NOMO-1 treated with dmso at 0.1 percent for 144 hours (cell line): ENCODE measurements around the gene UBAP1.
"Not testable (repeated sequence)": the region's sequence is repeated elsewhere in the genome, so short reads cannot be mapped to it uniquely, and the experiment has no call there.

Experiments
- DNase-seq: peaks from one replicate; lab custom pipeline; 2025; ENCODE audit not compliant: unreplicated experiment; lab: John Stamatoyannopoulos, UW

UBAP1 gene

DNA sequence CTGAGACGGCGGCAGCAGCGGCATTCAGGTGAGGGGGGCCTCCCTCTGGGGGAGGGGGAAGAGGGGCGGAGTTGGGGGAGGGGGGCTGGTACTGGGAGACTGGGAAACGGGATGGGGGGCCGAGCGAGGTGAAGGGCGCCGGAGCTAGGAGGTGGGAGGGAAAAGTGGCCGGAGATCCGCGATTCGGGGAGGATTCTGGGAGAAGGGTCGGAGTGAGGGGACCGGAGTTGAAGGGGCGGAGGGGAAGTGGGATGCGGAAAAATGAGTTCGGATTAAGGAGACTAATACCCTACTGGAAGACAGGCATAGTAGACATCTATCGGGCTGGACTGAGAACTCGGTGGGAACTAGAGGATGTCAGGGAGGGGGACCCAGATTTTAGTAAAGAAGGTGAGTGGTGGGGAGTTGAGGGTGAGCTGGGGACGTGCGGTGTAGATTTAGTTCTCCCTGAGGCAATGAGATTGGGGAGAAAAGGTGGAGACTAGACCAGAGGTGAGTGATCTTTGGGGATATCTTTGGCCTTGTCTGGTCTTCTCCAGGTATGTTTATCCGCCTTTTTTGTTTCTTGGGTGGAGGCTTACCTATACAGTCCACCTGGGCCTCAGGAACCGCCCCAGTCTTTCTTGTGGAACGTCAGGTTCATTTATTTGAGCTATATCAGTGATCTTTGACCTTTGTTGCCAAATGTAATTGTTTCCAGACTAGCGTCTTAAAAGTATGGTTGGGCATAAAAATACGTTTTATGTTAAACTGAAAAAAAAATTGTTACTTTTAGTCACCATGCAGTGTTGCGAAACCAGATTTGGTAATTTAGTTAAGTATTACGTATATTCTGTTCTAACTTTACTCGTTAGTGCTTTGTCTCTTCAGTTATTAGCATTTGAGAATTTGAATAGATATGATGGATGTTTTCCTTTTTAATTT is 632 bp downstream of the UBAP1 start:
- peak; percentile 41 for DNase-seq

DNA sequence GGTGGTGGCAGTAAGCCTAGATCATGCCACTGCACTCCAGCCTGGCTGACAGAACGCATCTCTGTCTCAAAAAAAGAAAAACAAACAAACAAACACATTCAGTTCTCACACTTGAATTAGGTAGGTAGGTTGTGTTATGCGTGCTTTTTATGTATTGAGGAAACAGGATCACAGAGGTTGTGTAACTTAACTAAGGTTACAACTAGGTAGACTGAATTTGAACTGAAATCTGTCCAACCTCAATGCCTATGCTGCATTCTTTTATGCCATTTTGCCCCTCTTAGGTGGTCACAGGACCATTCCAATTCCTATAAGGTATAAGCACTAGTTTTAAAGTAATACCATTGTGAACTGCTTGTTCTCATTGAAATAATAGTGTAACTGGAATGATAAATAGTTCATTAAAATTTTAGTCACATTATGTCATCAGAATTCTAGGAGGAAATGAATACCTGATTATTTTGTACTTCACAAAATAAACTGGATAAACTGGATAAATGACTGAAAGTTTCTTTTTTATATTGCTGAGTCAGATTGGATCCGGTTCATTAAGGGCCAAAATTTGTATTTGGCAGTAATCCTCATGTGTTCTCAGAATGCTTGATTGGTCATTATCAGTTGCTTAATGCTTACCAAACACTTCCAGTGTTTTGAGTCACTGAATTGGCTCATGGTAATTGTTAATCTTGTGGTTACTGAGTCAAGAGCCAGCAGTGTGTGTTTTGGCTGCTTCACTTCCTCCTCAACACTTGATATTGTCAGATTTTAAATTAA is 7.1 kb downstream of the UBAP1 start:
- peak; percentile 76 for DNase-seq

DNA sequence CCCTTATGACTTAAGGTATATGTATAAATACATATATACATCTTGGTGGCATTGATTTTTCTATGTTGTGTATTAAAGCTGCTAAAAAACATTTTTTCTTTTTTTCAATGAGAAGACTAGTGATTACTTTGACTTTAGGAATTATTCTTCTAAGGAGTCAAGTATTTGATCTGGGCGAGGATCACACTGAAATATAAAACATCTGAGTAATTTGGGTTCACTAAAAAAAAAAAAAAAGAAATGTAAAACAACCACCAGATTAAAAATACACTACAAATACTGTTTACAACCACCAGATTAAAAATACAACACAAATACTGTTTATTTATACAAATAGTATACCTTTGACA is 9.0 kb downstream of the UBAP1 start:
- no peak for DNase-seq

DNA sequence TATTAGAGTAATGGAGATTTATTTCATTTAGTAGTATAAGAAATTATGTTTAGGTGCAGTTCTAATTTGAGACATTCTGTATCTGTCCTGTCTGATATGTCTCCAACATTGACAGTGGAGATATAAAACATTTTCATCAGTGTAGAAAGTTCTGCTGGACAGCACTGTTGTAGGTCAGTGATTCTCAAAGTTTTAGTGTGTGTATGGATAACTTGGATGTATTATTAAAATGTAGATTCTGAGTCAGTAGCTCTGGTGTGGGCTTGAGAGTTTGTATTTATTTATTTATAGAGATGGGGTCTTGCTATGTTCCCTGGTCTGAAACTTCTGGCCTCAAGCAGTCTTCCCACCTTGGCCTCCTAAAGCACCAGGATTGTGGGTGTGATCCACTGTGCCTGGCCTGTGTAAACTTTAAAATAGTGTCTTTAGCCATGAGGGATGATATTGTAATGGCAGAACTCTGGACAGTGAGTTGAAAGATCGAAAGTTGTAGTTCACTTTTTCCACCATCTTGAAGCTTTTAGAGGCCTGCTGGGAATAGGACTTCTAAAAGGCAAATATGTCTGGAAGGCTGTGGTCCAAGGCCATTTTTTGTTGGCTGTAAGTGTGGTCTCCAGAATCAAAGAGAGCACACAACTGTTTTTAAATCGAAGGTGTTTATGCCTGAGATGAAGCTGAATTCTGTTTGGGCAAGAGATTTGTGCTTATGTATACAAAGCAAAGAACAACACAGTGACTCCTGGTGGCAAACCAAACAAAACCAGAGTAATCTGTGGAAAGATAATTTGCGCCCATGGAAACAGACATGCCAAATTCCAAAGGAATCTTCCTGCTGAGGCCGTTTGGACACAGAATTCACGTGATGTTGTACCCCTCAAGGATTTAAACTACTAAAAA is 12.4 kb downstream of the UBAP1 start:
- DNase-seq = no peak

DNA sequence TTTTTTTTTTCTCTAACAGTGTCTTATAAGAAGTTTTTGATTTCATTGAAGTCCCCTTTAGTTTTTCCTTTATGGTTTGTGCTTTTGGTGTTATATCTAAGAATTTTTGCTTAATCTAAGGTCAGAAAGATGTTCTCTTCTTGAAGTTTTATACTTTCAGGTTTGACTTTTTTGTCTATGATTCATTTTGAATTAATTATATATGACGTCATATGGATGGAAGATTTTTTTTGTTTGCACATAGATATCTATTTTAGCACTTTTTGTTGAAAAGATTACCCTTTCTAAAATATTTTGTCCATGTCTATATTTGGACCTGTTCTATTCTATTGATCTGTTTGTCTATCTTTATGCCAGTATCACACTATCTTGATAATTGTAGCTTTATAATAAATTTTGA is 16.3 kb downstream of the UBAP1 start:
- DNase-seq = no peak

DNA sequence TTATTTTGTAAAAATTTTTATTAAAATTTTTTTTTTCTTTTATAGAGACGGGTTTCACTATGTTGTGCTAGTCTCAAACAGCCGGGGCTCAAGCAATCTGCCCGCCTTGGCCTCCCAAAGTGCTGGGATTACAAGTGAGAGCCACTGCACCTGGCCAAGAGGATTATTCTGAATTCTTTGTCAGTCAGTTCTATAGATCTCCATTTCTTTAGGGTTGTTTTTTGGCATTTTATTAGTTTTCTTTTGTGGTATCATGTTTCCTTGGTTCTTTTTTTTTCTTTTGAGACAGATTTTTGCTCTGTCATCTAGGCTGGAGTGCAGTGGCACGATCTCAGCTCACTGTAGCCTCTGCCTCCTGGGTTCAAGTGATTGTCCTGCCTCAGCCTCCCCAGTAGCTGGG is 18.4 kb downstream of the UBAP1 start:
- DNase-seq = not testable (repeated sequence)

DNA sequence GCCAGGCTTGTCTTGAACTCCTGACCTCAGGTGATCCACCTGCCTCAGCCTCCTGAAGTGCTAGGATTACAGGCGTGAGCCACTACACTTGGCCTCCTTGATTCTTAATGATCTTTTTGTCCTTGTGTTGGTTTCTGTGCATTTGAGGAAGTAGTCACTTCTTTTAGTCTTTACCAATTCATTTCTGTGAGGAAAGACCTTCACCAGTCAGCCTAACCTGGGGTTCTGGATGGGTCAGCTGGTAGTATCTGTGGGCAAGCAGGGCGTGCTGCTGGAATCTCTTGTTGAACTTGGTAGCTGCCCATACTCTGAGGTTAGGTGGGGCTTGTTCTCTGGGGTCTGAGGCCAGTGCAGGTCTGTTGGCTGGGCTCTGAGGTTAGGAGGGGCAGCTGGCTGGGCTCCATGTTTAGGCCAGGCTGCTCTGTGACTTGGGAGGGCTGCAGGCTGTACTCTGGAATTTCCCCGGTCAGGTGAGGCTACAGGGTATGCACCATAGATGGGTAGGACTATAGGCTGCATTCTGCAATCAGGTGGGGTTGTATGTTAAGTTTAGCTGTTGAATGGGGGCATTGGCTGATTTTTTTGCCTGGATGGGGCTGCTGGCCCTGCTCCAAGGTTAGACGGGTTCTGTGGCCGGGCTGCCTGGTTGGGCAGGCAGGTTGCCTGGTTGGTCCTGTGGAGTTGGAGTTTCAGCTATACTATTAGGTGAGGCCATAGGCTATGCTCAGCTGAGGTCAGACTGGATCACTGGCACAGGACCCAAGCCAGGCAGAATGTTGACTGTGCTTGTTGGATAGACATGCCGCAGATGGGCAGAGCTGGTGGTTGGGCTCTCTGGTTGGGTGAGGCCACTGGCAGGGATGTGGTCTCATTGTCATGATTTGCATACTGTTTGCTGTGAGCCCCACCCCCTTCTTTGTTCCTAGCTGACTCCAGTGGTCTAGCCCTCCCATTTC is 19.2 kb downstream of the UBAP1 start:
- no peak for DNase-seq

DNA sequence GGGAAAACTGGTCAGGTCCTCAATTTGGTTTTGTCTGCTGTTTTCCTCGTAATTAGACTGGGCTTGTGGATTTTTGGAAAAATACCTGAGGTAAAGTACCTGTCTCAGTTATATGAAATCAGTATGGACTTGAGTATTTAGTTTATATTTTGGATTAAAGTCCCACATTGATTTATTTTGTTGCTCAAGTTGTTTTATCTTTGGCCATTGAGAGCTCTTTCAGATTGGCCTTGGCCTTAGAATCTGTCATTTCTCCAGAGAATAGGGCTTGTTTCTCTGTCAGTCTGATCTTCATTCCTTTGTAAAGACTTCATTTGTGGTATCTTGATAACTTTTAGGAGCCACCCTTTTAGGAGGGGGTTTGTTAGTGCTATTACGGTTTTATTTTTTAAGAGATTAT is 21.2 kb downstream of the UBAP1 start:
- DNase-seq = no peak

DNA sequence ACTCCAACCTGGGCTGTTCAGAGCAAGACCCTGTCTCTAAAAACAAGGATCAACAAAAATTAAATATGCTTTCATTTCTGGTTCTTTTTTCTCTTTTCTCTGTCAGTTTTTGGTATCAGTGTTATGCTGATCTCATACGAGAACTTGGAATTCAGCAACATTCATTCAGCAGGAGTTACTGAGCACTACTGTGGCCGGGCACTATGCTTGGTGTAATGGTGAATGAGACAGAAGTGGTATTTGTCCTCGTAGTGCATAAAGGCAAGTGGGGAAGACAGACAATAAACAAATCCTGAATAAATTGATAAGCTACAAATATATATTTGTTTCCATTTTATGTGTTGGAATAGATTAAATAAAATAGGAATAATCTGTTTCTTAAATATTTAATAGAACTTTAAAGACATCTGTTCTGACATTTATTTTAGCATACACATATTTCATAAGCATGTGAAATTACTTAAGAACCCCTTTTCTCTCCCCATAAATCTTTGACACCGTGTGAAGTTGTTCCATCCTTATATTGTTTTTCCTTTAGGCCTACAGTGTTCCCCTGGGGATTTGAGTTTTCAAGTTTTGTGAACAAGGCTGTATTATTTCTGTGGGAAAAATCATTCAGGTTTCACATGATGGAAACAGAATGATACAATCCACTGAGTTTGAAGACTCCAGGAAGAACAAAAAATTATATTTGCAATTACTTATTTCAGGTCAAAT is 24.6 kb downstream of the UBAP1 start:
- no peak for DNase-seq

DNA sequence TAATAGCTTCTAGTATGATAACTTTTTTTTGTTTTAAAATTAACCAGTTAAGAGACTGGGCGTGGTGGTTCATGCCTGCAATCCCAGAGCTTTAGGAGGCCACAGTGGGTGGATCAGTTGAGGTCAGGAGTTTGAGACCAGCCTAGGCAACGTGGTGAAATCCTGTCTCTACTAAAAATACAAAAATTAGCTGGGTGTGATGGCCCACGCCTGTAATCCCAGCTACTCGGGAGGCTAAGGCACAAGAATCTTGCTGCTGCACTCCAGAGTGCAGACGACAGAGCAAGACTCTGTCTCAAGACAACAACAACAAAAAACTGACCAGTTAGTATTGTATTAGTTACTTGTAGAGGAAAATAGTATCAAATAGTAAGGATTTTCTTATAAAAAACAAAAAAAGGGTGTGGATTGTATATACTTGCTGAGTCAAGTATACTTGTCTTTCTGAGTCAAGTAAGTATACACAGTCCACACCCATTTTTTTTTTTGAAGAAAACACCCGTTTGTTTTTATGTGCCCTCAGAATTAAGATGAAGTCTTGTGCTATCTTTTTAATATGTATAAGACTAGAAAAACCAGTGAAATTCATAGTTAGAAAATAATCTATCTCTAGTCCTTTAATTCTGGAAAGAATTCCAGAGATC is 25.3 kb downstream of the UBAP1 start:
- no peak for DNase-seq

DNA sequence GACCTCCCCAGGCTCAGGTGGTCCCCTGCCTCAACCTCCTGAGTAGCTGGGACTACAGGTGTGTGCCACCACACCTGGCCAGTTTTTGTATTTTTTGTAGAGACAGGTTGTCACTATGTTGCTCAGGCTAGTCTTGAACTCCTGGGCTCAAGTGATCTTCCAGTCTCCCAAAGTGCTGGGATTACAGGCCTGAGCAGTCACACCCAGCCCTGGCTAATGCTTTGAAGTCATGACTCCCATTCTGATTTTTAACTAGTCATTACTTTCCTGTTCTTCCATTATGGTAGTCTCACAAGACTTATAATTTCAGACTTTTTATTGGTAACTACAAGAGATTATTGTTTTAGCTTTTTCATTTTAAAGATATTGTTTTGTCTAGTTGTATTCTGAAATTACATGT is 26.3 kb downstream of the UBAP1 start:
- no peak for DNase-seq

DNA sequence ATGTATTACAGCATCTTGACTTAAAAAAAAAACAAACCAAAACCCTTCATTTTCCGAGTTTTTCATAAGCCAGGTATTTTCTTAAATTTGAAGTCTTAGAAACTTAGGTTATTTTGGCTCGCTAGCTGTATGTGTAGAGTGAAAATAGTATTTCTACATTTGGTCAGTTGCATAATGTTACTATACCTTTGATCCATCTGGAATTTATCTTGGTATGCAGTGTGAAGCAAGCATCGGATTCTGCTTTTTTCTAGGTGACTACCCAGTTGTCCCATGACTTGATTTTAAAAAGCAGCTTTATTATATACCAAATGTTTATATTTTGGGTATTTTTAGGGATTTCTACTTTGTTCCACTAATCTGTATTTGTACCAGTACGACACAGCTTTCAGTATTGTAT is 27.7 kb downstream of the UBAP1 start:
- no peak for DNase-seq

DNA sequence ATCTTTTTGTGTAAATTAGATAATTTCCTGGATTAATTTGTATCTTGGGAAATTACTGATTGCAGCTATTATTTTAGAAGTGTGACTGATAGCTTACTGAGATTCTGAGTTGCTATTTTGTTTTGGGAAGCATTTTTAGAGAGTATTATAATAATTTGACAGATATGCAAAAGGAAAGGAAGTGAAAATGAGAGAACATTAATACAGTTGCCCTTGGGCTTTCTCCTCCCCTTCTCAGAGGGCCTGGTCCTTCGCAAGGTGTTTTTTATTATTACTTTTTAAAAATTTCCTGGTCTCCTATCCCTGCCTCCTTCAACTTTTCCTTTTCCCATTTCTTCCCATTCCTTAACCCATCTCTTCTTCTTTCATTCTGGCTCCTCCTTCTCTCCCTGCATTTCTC is 32.6 kb downstream of the UBAP1 start:
- DNase-seq = no peak

DNA sequence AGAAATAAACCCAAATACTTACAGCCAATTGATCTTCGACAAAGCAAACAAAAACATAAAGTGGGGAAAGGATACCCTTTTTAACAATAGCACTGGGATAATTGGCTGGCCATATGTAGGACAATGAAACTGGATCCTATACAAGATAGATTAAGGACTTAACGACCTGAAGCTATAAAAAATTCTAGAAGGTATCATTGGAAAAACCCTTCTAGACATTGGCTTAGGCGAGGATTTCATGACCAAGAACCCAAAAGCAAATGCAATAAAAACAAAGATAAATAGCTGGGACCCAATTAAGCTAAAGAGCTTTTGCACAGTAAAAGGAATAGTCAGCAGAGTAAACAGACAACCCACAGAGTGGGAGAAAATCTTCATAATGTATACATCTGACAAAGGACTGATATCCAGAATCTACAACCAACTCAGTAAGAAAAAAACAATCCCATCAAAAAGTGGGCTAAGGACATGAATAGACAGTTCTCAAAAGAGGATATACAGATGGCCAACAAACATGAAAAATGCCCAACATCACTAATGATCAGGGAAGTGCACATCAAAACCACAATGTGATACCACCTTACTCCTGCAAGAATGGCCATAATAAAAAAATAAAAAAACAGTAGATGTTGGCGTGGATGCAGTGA is 35.6 kb downstream of the UBAP1 start:
- not testable (repeated sequence) for DNase-seq

DNA sequence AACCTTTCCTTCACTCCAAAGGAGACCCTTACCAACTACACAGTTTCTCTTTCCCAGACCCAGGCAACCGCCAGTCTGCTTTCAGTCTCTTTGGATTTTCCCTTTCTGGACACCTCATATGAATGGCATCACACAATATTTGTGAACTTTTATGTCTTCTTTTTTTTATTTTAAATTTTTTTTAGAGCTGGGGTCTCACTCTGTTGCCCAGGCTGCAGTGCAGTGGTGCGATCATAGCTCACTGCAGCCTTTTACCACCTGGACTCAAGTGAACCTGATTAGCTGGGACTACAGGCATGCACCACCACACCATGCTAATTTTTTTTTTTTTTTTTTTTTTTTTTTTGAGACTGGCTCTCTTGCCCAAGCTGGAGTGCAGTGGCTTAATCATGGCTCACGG is 37.5 kb downstream of the UBAP1 start:
- no peak for DNase-seq

DNA sequence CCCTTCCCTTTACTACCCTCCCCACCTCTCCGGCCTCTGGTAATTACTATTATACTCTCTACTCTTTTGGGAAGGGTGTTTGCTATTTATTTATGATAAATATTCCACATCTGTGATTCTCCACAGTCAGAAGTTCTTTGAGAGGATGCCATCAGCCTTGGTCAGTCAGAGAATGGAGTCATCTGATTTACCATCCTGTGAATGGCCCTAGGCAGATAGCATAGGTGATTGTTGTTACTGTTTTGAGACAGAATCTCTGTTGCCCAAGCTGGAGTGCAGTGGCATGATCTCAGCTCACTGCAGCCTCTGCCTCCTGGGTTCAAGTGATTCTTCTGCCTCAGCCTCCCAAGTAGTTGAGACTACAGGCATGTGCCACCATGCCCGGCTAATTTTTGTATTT is 38.2 kb downstream of the UBAP1 start:
- DNase-seq = not testable (repeated sequence)

DNA sequence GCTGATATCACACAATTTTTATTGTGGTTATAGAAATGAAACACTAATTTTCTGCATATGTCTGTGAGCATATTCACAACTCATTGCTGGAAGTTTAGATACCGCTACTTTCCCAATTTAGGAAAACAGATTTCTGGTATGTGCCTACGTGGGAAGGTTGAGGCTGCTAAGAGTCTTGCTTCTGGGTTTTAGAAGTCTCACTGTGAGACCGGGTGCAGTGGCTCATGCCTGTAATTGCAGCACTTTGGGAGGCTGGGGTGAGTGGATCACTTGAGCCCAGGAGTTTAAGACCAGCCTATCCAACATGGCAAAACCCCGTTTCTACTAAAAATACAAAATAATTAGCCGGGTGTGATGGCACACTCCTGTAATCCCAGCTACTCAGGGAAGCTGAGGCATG is 39.6 kb downstream of the UBAP1 start:
- no peak for DNase-seq

DNA sequence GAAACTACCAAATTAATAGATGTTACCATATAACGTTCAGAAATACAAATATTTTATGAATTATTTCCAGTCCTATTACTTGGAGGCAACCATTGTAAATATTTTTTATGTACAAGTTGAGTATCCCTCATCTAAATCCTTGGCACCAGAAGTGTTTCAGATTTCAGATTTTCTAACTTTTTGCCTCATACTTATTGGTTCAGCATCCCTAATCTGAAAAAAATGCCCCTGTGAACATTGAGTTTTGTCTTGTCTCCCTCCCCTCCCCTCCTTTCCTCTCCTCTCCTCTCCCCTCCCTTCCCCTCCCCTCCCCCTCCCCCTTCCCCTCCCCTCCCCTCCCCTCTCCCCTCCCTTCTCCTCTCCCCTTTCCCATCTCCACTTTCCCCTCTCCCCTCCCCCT is 40.6 kb downstream of the UBAP1 start:
- no peak for DNase-seq

DNA sequence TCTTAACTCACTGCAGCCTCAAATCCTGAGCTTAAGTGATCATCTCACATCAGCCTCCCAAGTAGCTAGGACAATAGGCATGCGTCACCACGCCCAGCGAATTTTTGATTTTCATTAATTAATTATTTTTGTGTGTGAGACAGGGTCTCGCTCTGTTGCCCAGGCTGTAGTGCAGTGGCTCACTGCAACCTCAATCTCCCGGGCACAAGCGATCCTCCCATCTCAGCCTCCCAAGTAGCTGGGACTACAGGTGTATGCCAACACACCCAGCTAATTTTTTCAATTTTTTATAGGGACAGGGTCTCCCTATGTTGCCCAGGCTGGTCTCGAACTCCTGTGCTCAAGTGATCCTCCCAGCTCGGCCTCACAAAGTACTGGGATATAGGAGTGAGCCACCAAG is 41.4 kb downstream of the UBAP1 start:
- DNase-seq = no peak
